ENCODE data around the gene NDST4.

- TF ChIP-seq CREB5 (CRISPR knock-in tag; IDR thresholded peaks at IDR 0.05; ENCODE audit: low read depth) (no peak), ZNF8 (CRISPR knock-in tag; IDR thresholded peaks at IDR 0.05) (no peak), PATZ1 (CRISPR knock-in tag; IDR thresholded peaks at IDR 0.05; ENCODE audit: borderline replicate concordance) (no peak), PPARA (CRISPR knock-in tag; IDR thresholded peaks at IDR 0.05; ENCODE audit: borderline replicate concordance) (no peak), ZFP30 (CRISPR knock-in tag; IDR thresholded peaks at IDR 0.05) (no peak), TCF4 (CRISPR knock-in tag; IDR thresholded peaks at IDR 0.05; ENCODE audit: borderline replicate concordance) (no peak), ARNTL (CRISPR knock-in tag; IDR thresholded peaks at IDR 0.05; ENCODE audit: borderline replicate concordance, low read depth) (no peak), GLIS3 (CRISPR knock-in tag; IDR thresholded peaks at IDR 0.05) (no peak), ZFP3 (CRISPR knock-in tag; IDR thresholded peaks at IDR 0.05) (no peak), BACH2 (CRISPR knock-in tag; IDR thresholded peaks at IDR 0.05; ENCODE audit: borderline replicate concordance) (no peak), SNAI2 (CRISPR knock-in tag; IDR thresholded peaks at IDR 0.05) (no peak)
Observed at GRCh38 chr4:114922592-114922933, 190.9 kb downstream of the NDST4 start.

Measured in SK-N-SH treated with all-trans-retinoic acid at 6 μM for 48 hours (cell line).